ENCODE measurements around the gene RXYLT1. TPM values are rescaled to one million over a fixed set of nuclear protein-coding genes. Genes with fewer than 3 reads are reported as not detected.

Gene RXYLT1
- total RNA-seq, 4 donors from 2014 or later = 6.9 to 16.7 (median 13.0) TPM

DNA sequence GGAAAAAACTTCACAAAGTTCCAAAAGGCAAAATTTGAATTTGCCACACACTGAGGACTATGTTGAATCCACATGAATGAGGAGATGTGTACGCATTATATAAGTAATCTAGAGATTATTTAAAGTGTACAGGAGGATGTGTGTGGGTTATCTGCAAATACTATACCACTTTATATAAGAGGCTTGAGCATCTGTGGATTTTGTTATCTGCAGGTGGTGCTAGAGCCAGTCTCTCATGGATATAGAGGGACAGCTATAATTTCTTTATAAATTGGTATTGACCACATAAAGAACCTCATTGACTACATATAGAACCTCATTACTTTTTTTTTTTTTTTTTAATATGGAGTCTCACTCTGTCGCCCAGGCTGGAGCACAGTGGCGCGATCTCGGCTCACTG lies 32.2 kb upstream of the RXYLT1 start:
- no peaks in the 10 kb centered on the region for H3K36me3 ChIP-seq
- H3K27ac ChIP-seq = no peak overlapping the region
- no peaks in the 10 kb centered on the region for H3K9me3 ChIP-seq
- no peaks in the 10 kb centered on the region for H3K4me1 ChIP-seq
- intact Hi-C loops (cut with DNase I) = no loop called here
- 75 to 78% methylated on average over 5 of the region's 5 CpGs for WGBS, 2 donors
- H3K27me3 ChIP-seq = no peaks in the 10 kb centered on the region
- TF ChIP-seq POLR2A (IDR thresholded peaks at IDR 0.05) = no peak
- TF ChIP-seq, protein P1, sequence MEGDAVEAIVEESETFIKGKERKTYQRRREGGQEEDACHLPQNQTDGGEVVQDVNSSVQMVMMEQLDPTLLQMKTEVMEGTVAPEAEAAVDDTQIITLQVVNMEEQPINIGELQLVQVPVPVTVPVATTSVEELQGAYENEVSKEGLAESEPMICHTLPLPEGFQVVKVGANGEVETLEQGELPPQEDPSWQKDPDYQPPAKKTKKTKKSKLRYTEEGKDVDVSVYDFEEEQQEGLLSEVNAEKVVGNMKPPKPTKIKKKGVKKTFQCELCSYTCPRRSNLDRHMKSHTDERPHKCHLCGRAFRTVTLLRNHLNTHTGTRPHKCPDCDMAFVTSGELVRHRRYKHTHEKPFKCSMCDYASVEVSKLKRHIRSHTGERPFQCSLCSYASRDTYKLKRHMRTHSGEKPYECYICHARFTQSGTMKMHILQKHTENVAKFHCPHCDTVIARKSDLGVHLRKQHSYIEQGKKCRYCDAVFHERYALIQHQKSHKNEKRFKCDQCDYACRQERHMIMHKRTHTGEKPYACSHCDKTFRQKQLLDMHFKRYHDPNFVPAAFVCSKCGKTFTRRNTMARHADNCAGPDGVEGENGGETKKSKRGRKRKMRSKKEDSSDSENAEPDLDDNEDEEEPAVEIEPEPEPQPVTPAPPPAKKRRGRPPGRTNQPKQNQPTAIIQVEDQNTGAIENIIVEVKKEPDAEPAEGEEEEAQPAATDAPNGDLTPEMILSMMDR (IDR thresholded peaks at IDR 0.05) = no peak
- no peak overlapping the region for H3K4me3 ChIP-seq
- DNase-seq = no peak

DNA sequence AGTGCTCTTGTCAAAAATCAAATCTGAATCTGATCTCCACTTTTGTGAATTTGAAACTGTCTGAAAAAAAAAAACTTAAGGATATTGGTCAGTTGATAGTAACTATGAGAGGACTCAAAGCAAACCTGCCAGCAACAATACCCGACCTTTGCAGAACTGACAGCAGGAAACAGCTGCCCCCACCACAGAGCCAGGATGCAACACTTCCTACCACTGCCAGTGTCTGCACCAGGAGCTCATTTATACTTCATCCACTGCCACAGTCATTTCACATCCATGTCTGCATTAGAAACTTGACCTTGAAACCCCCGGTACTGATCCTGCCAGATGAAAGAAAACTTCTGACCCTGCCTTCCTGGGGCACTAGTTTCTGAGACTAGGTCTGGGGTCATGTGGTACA lies 27.4 kb upstream of the RXYLT1 start:
- Histone ChIP-seq H3K4me1 (no peaks in the 10 kb centered on the region), H3K27me3 (no peaks in the 10 kb centered on the region), H3K9me3 (no peaks in the 10 kb centered on the region), H3K36me3 (no peaks in the 10 kb centered on the region), H3K27ac (no peak overlapping the region), H3K4me3 (no peak overlapping the region)
- DNase-seq = no peak
- TF ChIP-seq, protein P1 (IDR thresholded peaks at IDR 0.05) = no peak
- TF ChIP-seq POLR2A (IDR thresholded peaks at IDR 0.05) = no peak
- intact Hi-C loops (cut with DNase I) = no loop called here
- 40 to 50% methylated on average over 2 of the region's 2 CpGs for WGBS, 2 donors

DNA sequence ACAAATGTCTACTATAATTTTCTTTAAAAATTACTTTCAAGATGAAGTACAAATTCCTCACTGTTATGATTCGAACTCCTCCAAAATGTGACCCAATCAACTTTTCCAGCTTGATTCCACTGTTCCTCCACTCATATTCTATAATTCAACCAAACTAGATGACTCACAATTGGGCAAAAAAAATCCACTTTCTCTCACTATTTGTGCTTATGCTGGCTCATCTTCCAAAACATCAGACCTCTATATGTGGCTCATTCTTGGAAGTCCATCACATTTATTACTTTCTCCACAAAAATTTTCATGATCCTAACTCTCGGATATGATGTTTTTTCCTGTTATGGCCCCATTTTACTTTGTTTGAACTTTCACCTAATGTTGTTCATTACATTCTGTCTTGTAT lies 26.9 kb upstream of the RXYLT1 start:
- no peak for DNase-seq
- Histone ChIP-seq H3K36me3 (no peaks in the 10 kb centered on the region), H3K9me3 (no peaks in the 10 kb centered on the region), H3K4me1 (no peaks in the 10 kb centered on the region), H3K4me3 (no peak overlapping the region), H3K27me3 (no peaks in the 10 kb centered on the region), H3K27ac (no peak overlapping the region)
- TF ChIP-seq POLR2A (IDR thresholded peaks at IDR 0.05) = no peak
- TF ChIP-seq, protein P1 (IDR thresholded peaks at IDR 0.05) = no peak
- intact Hi-C loops (cut with DNase I) = no loop called here
- WGBS, 2 donors = 65 to 93% methylated on average over 2 of the region's 2 CpGs

DNA sequence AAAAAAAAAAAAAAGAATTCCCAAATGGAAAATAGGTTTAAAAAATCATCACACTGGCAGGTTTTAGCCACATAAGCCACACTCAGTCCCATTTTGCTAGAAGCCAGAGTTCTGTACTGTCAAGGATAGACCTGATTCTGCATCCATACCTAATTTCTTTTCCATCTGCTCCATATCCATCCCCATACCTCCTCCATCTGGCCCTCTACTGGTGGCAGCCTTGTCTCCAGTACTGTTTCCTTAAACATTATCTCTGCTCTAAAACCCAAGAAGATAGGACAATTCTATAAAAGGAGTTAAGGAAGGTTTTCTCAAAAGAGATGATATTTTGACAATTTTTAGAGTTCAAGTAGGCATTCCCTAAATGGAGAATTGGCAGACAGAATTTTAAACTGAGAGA lies 26.0 kb upstream of the RXYLT1 start:
- Histone ChIP-seq H3K27ac (no peak overlapping the region), H3K27me3 (peaks cover 0 to 3% (median 0%) of the 10 kb centered on the region in 4 donors), H3K4me1 (no peaks in the 10 kb centered on the region), H3K36me3 (no peaks in the 10 kb centered on the region), H3K4me3 (no peak overlapping the region), H3K9me3 (no peaks in the 10 kb centered on the region)
- intact Hi-C loops (cut with DNase I) = no loop called here
- TF ChIP-seq POLR2A (IDR thresholded peaks at IDR 0.05) = no peak
- TF ChIP-seq, protein P1 (IDR thresholded peaks at IDR 0.05) = no peak
- DNase-seq = no peak

DNA sequence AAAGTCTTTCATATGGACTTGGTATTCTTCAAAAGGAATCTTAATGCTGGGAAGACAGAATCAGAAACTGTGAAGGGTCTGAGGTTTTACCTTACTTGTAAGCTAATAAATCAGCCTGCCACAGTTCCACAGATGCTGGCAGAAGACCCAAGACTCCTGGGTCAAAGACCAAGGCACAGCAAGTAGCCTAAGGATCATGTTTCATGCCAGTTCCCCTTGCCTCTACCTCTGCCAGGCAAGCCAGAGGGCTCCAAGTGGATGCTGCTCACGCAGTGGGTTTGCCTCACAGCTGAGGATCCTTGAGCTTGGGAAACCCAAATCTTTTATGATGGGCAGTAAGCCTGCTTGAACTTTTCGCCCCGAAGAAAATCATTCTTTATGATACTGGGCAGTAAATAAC lies 15.2 kb upstream of the RXYLT1 start:
- Histone ChIP-seq H3K27me3 (no peaks in the 10 kb centered on the region), H3K9me3 (peaks cover 0 to 5% (median 0%) of the 10 kb centered on the region in 3 donors), H3K36me3 (no peaks in the 10 kb centered on the region), H3K4me1 (no peaks in the 10 kb centered on the region), H3K27ac (no peak overlapping the region), H3K4me3 (no peak overlapping the region)
- no peak for TF ChIP-seq POLR2A (IDR thresholded peaks at IDR 0.05)
- TF ChIP-seq, protein P1 (IDR thresholded peaks at IDR 0.05) = no peak
- 84 to 86% methylated on average over 3 of the region's 3 CpGs for WGBS, 2 donors
- intact Hi-C loops (cut with DNase I) = no loop called here
- DNase-seq = no peak
